IMR-90 (cell line): Measurements from ENCODE around the gene PRAMEF4. TPM values are rescaled to one million over a fixed set of nuclear protein-coding genes. Genes with fewer than 3 reads are reported as not detected.
"Not testable (repeated sequence)": the region's sequence is repeated elsewhere in the genome, so short reads cannot be mapped to it uniquely, and the experiment has no call there.

Experiments
- ATAC-seq: fragments of 200-7000 bp; cut with Tn5 transposase; 2 replicates; pipeline ENCODE4 v1.9.1; 2020; ENCODE audit warnings: low read depth, mild to moderate bottlenecking, moderate library complexity
- BruUV-seq: library from RNA; stranded (reverse); fragments of 400-500 nt; replicated peaks from 2 replicates; lab custom pipeline; 2021; lab: Mats Ljungman, UMichigan
- CTCF ChIA-PET: fragments of 300-600 bp; formaldehyde crosslinking; extraction: SDS; loops from one replicate; lab custom pipeline; 2021; ENCODE audit warnings: antibody characterized with exemption; lab: Yijun Ruan, JAX
- POLR2A ChIA-PET: fragments of 300-600 bp; sonication (Branson Sonifier 250); formaldehyde crosslinking; loops from one replicate; lab custom pipeline; 2022; ENCODE audit warnings: antibody characterized with exemption; ENCODE audit not compliant: unreplicated experiment; lab: Charles Lee
- DNase-seq: peaks from one replicate; pipeline ENCODE4 v3.0.0; 2013
- H2AFZ ChIP-seq: replicated peaks from 2 replicates; pipeline ENCODE3; 2013; ENCODE audit warnings: low read length, mild to moderate bottlenecking; ENCODE audit not compliant: poor library complexity
- H2AK5ac ChIP-seq: 2 replicates; pipeline ENCODE4 v1.6.1; 2013; ENCODE audit warnings: low read depth, low read length, inconsistent platforms
- H2AK9ac ChIP-seq: replicated peaks from 2 replicates; pipeline ENCODE3; 2013; ENCODE audit warnings: mild to moderate bottlenecking, low read depth, low read length, moderate library complexity; ENCODE audit not compliant: poor library complexity
- H2BK120ac ChIP-seq: 2 replicates; pipeline ENCODE4 v1.6.1; 2013; ENCODE audit warnings: low read depth, low read length, inconsistent platforms
- H2BK15ac ChIP-seq: 3 replicates; pipeline ENCODE4 v1.6.1; 2013; ENCODE audit warnings: low read depth, low read length, inconsistent platforms
- H2BK20ac ChIP-seq: 2 replicates; pipeline ENCODE4 v1.6.1; 2013; ENCODE audit warnings: low read depth, mild to moderate bottlenecking, inconsistent platforms, low read length, moderate library complexity
- H2BK5ac ChIP-seq: 2 replicates; pipeline ENCODE4 v1.6.1; 2013; ENCODE audit warnings: mild to moderate bottlenecking, low read depth, low read length, inconsistent platforms; ENCODE audit not compliant: poor library complexity, severe bottlenecking
- H3K14ac ChIP-seq: replicated peaks from 2 replicates; pipeline ENCODE4 v1.6.1; 2013; ENCODE audit warnings: low read depth, low read length, inconsistent platforms
- H3K18ac ChIP-seq: 2 replicates; pipeline ENCODE4 v1.6.1; 2013; ENCODE audit warnings: low read depth, low read length, control low read depth
- H3K23ac ChIP-seq: 2 replicates; pipeline ENCODE4 v1.6.1; 2013; ENCODE audit warnings: low read depth, low read length, inconsistent platforms
- H3K27ac ChIP-seq: 2 replicates; pipeline ENCODE4 v1.5.1; 2013; ENCODE audit warnings: mild to moderate bottlenecking, control low read depth, low read length; ENCODE audit not compliant: insufficient read depth
- H3K27me3 ChIP-seq: 2 replicates; pipeline ENCODE4 v1.6.1; 2013; ENCODE audit warnings: low read length; ENCODE audit not compliant: control insufficient read depth, insufficient read depth
- H3K36me3 ChIP-seq: 2 replicates; pipeline ENCODE4 v1.6.1; 2013; ENCODE audit warnings: low read length, mixed read lengths; ENCODE audit not compliant: control insufficient read depth, insufficient read depth
- H3K4ac ChIP-seq: 2 replicates; pipeline ENCODE4 v1.6.1; 2013; ENCODE audit warnings: low read depth, low read length, inconsistent platforms
- H3K4me1 ChIP-seq: 2 replicates; pipeline ENCODE4 v1.6.1; 2013; ENCODE audit warnings: low read length, mixed read lengths; ENCODE audit not compliant: control insufficient read depth, insufficient read depth
- H3K4me2 ChIP-seq: 2 replicates; pipeline ENCODE4 v1.6.1; 2013; ENCODE audit warnings: low read depth, mild to moderate bottlenecking, control low read depth, low read length, moderate library complexity
- H3K4me3 ChIP-seq: 2 replicates; pipeline ENCODE4 v1.5.1; 2013; ENCODE audit warnings: low read depth, mild to moderate bottlenecking, control low read depth, low read length, moderate library complexity; ENCODE audit not compliant: insufficient read depth
- H3K56ac ChIP-seq: 2 replicates; pipeline ENCODE4 v1.6.1; 2013; ENCODE audit warnings: low read length, inconsistent platforms; ENCODE audit not compliant: insufficient read depth; ENCODE audit errors: extremely low read depth
- H3K79me1 ChIP-seq, 2 experiments: 2 replicates each; pipeline ENCODE4 v1.6.1; 2013; ENCODE audit warnings: low read length in 2 of 2, inconsistent platforms in 1 of 2, low read depth in 1 of 2
- H3K9ac ChIP-seq: 2 replicates; pipeline ENCODE4 v1.6.1; 2013; ENCODE audit warnings: low read depth, low read length, control low read depth
- H3K9me1 ChIP-seq: 2 replicates; pipeline ENCODE4 v1.6.1; 2013; ENCODE audit warnings: low read length, inconsistent platforms; ENCODE audit not compliant: insufficient read depth
- H3K9me3 ChIP-seq: 2 replicates; pipeline ENCODE4 v1.6.1; 2013; ENCODE audit warnings: low read length; ENCODE audit not compliant: control insufficient read depth, insufficient read depth
- H4K20me1 ChIP-seq: 2 replicates; pipeline ENCODE4 v1.6.1; 2013; ENCODE audit warnings: low read length, inconsistent platforms; ENCODE audit not compliant: insufficient read depth
- H4K5ac ChIP-seq: 2 replicates; pipeline ENCODE4 v1.6.1; 2013; ENCODE audit warnings: mild to moderate bottlenecking, low read depth, low read length, control low read depth
- H4K8ac ChIP-seq, 2 experiments: 2 replicates each; pipeline ENCODE4 v1.6.1; 2013; ENCODE audit warnings: low read depth in 2 of 2, low read length in 2 of 2, control low read depth in 1 of 2, inconsistent platforms in 1 of 2
- H4K91ac ChIP-seq: 2 replicates; pipeline ENCODE4 v1.6.1; 2013; ENCODE audit warnings: low read depth, low read length, inconsistent platforms; ENCODE audit not compliant: insufficient read depth
- WGBS, 2 experiments: methylation state at CpG; one replicate each; pipeline versions ENCODE4 v1.1.5 to v1.1.7; 2013; ENCODE audit warnings: missing lambda C conversion rate in 2 of 2; ENCODE audit not compliant: insufficient read length in 1 of 2; ENCODE audit errors: extremely low coverage in 2 of 2; 5-methylcytosine and 5-hydroxymethylcytosine counted together
- dilution Hi-C: fragments of 300-500 bp; cut with HindIII; formaldehyde crosslinking; loops from one replicate; pipeline ENCODE4 v1.14.3; 2018; ENCODE audit warnings: low sequenced_read_pairs; ENCODE audit not compliant: unreplicated experiment
- in situ Hi-C: fragments of 300-500 bp; cut with MboI; formaldehyde crosslinking; loops from 3 replicates; pipeline ENCODE4 v1.14.3; 2019; ENCODE audit warnings: low sequenced_read_pairs, inconsistent platforms, mixed read lengths
- intact Hi-C: fragments of 100-400 bp; cut with micrococcal nuclease; formaldehyde crosslinking; loops from 2 replicates; pipeline ENCODE4 v1.10.0; 2022
- polyA plus RNA-seq, 3 experiments: library from polyadenylated mRNA; depleted of rRNA; stranded (reverse); fragments of >200 nt; gene quantifications; 2 replicates each; pipeline ENCODE4 v1.2.3, GENCODE V29; 2012; ENCODE audit warnings: low replicate concordance in 1 of 3
- total RNA-seq: library from RNA; depleted of rRNA; stranded (reverse); fragments of >200 nt; gene quantifications from 2 replicates; pipeline ENCODE4 v1.2.3, GENCODE V29; 2012

PRAMEF4 gene
- total and polyA plus RNA-seq, 2 of the 4 experiments (the other 2 are of a cell fraction): not detected

DNA sequence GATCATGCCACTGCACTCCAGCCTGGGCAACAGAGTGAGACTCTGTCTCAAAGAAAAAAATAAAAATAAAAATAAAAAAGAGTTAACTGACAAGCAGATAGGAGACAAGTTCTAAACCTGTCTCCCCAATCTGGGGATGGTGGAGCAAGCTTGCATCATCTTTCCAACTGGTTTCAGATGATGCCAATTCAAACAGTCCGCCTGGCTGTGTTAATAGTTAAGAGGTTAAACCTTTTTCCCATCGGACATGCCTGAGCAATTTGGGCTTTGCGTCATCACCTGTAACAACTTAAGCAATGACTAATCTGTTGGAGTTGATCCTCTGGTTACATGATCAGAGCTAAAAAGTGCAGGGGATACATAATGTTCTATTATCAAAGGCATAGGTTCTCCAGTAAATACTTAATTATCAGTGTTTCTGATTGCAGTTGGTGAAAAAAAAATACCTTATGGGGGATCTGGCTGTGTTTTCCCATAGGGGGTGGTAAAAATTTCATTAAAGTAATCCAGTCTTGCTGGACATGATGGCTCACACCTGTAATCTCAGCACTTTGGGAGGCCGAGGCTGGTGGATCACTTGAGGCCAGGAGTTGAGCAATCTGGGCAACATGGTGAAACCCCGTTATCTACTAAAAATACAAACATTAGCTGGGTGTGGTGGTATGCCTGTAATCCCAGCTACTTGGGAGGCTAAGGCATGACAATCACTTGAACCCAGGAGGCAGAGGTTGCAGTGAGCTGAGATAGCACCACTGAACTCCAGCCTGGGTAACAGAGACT lies 18.0 kb upstream of the PRAMEF4 start:
- intact Hi-C loops, H3K36me3 ChIP-seq, H4K5ac ChIP-seq, H3K4me2 ChIP-seq, H4K8ac ChIP-seq, dilution Hi-C loops, CTCF ChIA-PET, H3K27ac ChIP-seq, H3K9ac ChIP-seq, H3K9me1 ChIP-seq, H3K14ac ChIP-seq, H2BK20ac ChIP-seq, H3K18ac ChIP-seq, H3K4me1 ChIP-seq, H3K56ac ChIP-seq, ATAC-seq, H2BK120ac ChIP-seq, H3K9me3 ChIP-seq, DNase-seq, H2AK5ac ChIP-seq, H3K27me3 ChIP-seq, in situ Hi-C loops, H2BK15ac ChIP-seq, POLR2A ChIA-PET, H4K20me1 ChIP-seq, H4K91ac ChIP-seq, H2AFZ ChIP-seq, H3K4ac ChIP-seq, BruUV-seq, H3K23ac ChIP-seq, H3K79me1 ChIP-seq, H2AK9ac ChIP-seq, H2BK5ac ChIP-seq, H3K4me3 ChIP-seq: not testable (repeated sequence)
- no CpG with 5 or more reads among the region's 5 CpGs for WGBS, 2 experiments

DNA sequence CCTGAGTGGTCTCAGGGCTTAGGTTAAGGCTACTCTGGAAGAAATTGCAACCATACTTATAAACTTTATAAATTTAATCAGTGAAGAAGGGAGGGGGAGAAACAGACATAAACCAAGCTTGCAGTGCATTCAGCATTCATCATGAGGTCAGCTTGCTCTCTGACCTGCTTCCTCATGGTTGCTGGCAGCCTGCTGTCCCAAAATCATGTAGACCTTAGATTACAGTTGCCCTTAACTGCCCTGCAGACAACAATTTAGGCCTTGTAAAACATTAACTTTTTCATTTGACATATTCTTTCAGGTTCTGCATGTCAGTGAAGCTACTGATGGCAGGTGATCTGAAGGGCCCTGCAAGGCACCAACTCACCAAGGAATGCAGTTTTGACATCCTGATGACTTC lies 13.2 kb upstream of the PRAMEF4 start:
- H3K9me3 ChIP-seq, H4K91ac ChIP-seq, dilution Hi-C loops, H3K14ac ChIP-seq, H3K23ac ChIP-seq, DNase-seq, H4K5ac ChIP-seq, CTCF ChIA-PET, H3K56ac ChIP-seq, H3K4me3 ChIP-seq, H3K9ac ChIP-seq, H4K20me1 ChIP-seq, POLR2A ChIA-PET, H3K18ac ChIP-seq, H3K79me1 ChIP-seq, H2BK15ac ChIP-seq, in situ Hi-C loops, H3K4me1 ChIP-seq, H2AFZ ChIP-seq, H3K4ac ChIP-seq, H4K8ac ChIP-seq, BruUV-seq, H3K27me3 ChIP-seq, H2BK5ac ChIP-seq, H2AK5ac ChIP-seq, H3K27ac ChIP-seq, H3K9me1 ChIP-seq, H2BK20ac ChIP-seq, H3K4me2 ChIP-seq, H2AK9ac ChIP-seq, H3K36me3 ChIP-seq, intact Hi-C loops, ATAC-seq, H2BK120ac ChIP-seq: not testable (repeated sequence)
